GM12873 (cell line): ENCODE measurements around the gene PROK2.

ENCODE experiments used
- CTCF ChIP-seq: IDR thresholded peaks from 2 replicates; pipeline ENCODE4 v1.5.1; 2012; ENCODE audit warnings: low read depth, mild to moderate bottlenecking, moderate library complexity, low read length, control low read depth; ENCODE audit not compliant: insufficient read depth; ENCODE audit errors: missing control alignments

The PROK2 gene

GRCh38 chr3:71733319-71733718 lies 51.6 kb downstream of the PROK2 start:
- no peak for TF ChIP-seq CTCF

- no peak for TF ChIP-seq CTCF
Observed at GRCh38 chr3:71732637-71733036, 52.3 kb downstream of the PROK2 start.

GRCh38 chr3:71728632-71729342 lies 56.2 kb downstream of the PROK2 start:
- peak; percentile 15 for TF ChIP-seq CTCF

- TF ChIP-seq CTCF: no peak
Observed at GRCh38 chr3:71726146-71726545, 58.8 kb downstream of the PROK2 start.

- TF ChIP-seq CTCF: no peak
Observed at GRCh38 chr3:71725271-71725991, 59.5 kb downstream of the PROK2 start, which contains the start of gene EIF4E3. EIF4E3 (minus strand) TSS chr3:71725402; CDS start chr3:71725367, 35 bp downstream.

- no peak for TF ChIP-seq CTCF
Observed at GRCh38 chr3:71724584-71725270, 60.2 kb downstream of the PROK2 start.

- TF ChIP-seq CTCF: no peak
Observed at GRCh38 chr3:71724171-71724453, 60.8 kb downstream of the PROK2 start.
